Ishikawa (cell line): ENCODE data around the gene CNNM2.

Source experiments
- MAX ChIP-seq: IDR thresholded peaks from 2 replicates; pipeline ENCODE4 v1.6.1; 2012
- ZBTB7A ChIP-seq: IDR thresholded peaks from 2 replicates; pipeline ENCODE4 v1.6.1; 2012; ENCODE audit warnings: low read depth

GRCh38 chr10:103064956-103065355 is 146.9 kb downstream of the CNNM2 start:
- TF ChIP-seq MAX, result no peak
- TF ChIP-seq ZBTB7A, result no peak
